GM12878 (cell line): ENCODE data around the gene PIGBOS1. TPM values are rescaled to one million over a fixed set of nuclear protein-coding genes. Genes with fewer than 3 reads are reported as not detected.

Experiments used
- ATAC-seq: fragments of 200-7000 bp; cut with Tn5 transposase; 3 replicates; pipeline ENCODE4 v1.9.1; 2020; ENCODE audit warnings: mild to moderate bottlenecking, moderate library complexity
- BruUV-seq: library from RNA; stranded (reverse); fragments of 400-500 nt; replicated peaks from 2 replicates; lab custom pipeline; 2021; lab: Mats Ljungman, UMichigan
- CTCF ChIA-PET: fragments of 300-600 bp; sonication (Branson Sonifier 250); formaldehyde crosslinking; extraction: SDS; loops from one replicate; lab custom pipeline; 2021; ENCODE audit warnings: inconsistent platforms; lab: Yijun Ruan, JAX
- POLR2A ChIA-PET: fragments of 350-600 bp; formaldehyde crosslinking; extraction: SDS; loops from one replicate; lab custom pipeline; 2021; ENCODE audit warnings: inconsistent platforms; lab: Charles Lee
- RAD21 ChIA-PET: fragments of 300-600 bp; sonication (Branson Sonifier 250); formaldehyde crosslinking; loops from one replicate; lab custom pipeline; 2023; ENCODE audit warnings: antibody characterized with exemption; ENCODE audit not compliant: unreplicated experiment; lab: Charles Lee
- SMC1A ChIA-PET: fragments of 300-600 bp; sonication (Branson Sonifier 250); formaldehyde crosslinking; loops from one replicate; lab custom pipeline; 2023; ENCODE audit not compliant: unreplicated experiment, uncharacterized antibody; lab: Charles Lee
- DNase-seq: peaks from one replicate; pipeline ENCODE4 v3.0.0-alpha.2; 2011; ENCODE audit warnings: low read depth, low spot score
- FAIRE-seq: peaks from 3 replicates; lab custom pipeline; 2011; peaks lifted over from hg19 to GRCh38; lab: Jason Lieb, UNC
- H2AFZ ChIP-seq: 2 replicates; pipeline ENCODE4 v1.6.0; 2011; ENCODE audit warnings: low read depth, low read length, control low read depth; ENCODE audit not compliant: control insufficient read depth
- H3K27ac ChIP-seq: 2 replicates; pipeline ENCODE4 v1.5.1; 2011; ENCODE audit warnings: control low read depth; ENCODE audit not compliant: control insufficient read depth, insufficient read depth
- H3K27me3 ChIP-seq, 2 experiments: replicated peaks in 1 of 2; 2 replicates each; pipeline versions ENCODE4 v1.6.0 to v1.6.1; 2011; ENCODE audit warnings: low read length in 1 of 2; ENCODE audit not compliant: control insufficient read depth in 2 of 2, insufficient read depth in 2 of 2
- H3K36me3 ChIP-seq, 2 experiments: 2 replicates each; pipeline ENCODE4 v1.5.1; 2011; ENCODE audit warnings: low read length in 1 of 2; ENCODE audit not compliant: control insufficient read depth in 2 of 2, insufficient read depth in 2 of 2
- H3K4me1 ChIP-seq: 2 replicates; pipeline ENCODE4 v1.6.1; 2011; ENCODE audit warnings: mild to moderate bottlenecking, low read length, moderate library complexity, mixed read lengths; ENCODE audit not compliant: control insufficient read depth, insufficient read depth
- H3K4me2 ChIP-seq: 2 replicates; pipeline ENCODE4 v1.6.0; 2011; ENCODE audit warnings: control low read depth; ENCODE audit not compliant: control insufficient read depth, insufficient read depth
- H3K4me3 ChIP-seq: fragments of 200-600 bp; sonication (generic); 2 replicates; pipeline ENCODE4 v1.5.1; 2016
- H3K79me2 ChIP-seq: 2 replicates; pipeline ENCODE4 v1.6.0; 2011; ENCODE audit warnings: low read length; ENCODE audit not compliant: control insufficient read depth, insufficient read depth
- H3K9ac ChIP-seq: 2 replicates; pipeline ENCODE4 v1.8.0; 2011; ENCODE audit warnings: low read length, control low read depth, mixed read lengths; ENCODE audit not compliant: control insufficient read depth, insufficient read depth
- H3K9me3 ChIP-seq: replicated peaks from 3 replicates; pipeline ENCODE4 v1.5.1; 2011; ENCODE audit warnings: mild to moderate bottlenecking, low read length; ENCODE audit not compliant: control insufficient read depth, insufficient read depth
- H4K20me1 ChIP-seq: 2 replicates; pipeline ENCODE4 v1.6.0; 2011; ENCODE audit not compliant: control insufficient read depth, insufficient read depth
- CHD1 ChIP-seq: IDR thresholded peaks from 2 replicates; pipeline ENCODE4 v1.6.1; 2012; ENCODE audit warnings: low read depth, low read length, improper control_type of control experiment
- CREM ChIP-seq: IDR thresholded peaks from 2 replicates; pipeline ENCODE4 v1.6.1; 2014; ENCODE audit warnings: antibody characterized with exemption, low read depth
- KAT2A ChIP-seq: conservative IDR thresholded peaks from 2 replicates; pipeline ENCODE4 v1.6.1; 2011; ENCODE audit warnings: low read depth, low read length; ENCODE audit not compliant: control insufficient read depth
- LARP7 ChIP-seq: fragments of 450-650 bp; IDR thresholded peaks from 2 replicates; pipeline ENCODE4 v1.6.1; 2017; ENCODE audit warnings: mild to moderate bottlenecking
- POLR2A ChIP-seq: IDR thresholded peaks from 2 replicates; pipeline ENCODE4 v1.6.1; 2011; ENCODE audit warnings: low read depth, mild to moderate bottlenecking, low read length
- RAD21 ChIP-seq: IDR thresholded peaks from 2 replicates; pipeline ENCODE4 v1.6.1; 2011; ENCODE audit warnings: mild to moderate bottlenecking, low read depth, low read length, moderate library complexity; ENCODE audit not compliant: insufficient read depth
- SMARCA5 ChIP-seq: fragments of 450-650 bp; IDR thresholded peaks from 2 replicates; pipeline ENCODE4 v1.6.1; 2017; ENCODE audit warnings: mild to moderate bottlenecking
- SP1 ChIP-seq: IDR thresholded peaks from one replicate; pipeline ENCODE4 v1.6.1; 2011; ENCODE audit warnings: low read depth, low read length
- ZNF207 ChIP-seq: fragments of 450-650 bp; IDR thresholded peaks from 2 replicates; pipeline ENCODE4 v1.6.1; 2014; ENCODE audit warnings: antibody characterized with exemption, mild to moderate bottlenecking, borderline replicate concordance
- WGBS: methylation state at CpG from one replicate; pipeline ENCODE4 v1.1.6; 2016; ENCODE audit warnings: low lambda C conversion rate; ENCODE audit not compliant: insufficient replicate concordance, insufficient coverage; ENCODE audit errors: missing lambda C conversion rate; 5-methylcytosine and 5-hydroxymethylcytosine counted together
- in situ Hi-C: fragments of 300-500 bp; cut with MboI; formaldehyde crosslinking; loops from 9 replicates; pipeline ENCODE4 v1.14.3; 2018; ENCODE audit warnings: mixed read lengths
- intact Hi-C: fragments of 100-400 bp; cut with micrococcal nuclease; formaldehyde crosslinking; loops from one replicate; pipeline ENCODE4 v1.14.2; 2022; ENCODE audit not compliant: unreplicated experiment
- polyA plus RNA-seq, 11 experiments: library from polyadenylated mRNA; depleted of rRNA in 4 of 11; unstranded in 6 of 11; stranded (reverse) in 5 of 11; fragments of >200 nt; fragmentation: Nextera tagmentation in 4 of 11; fragmentation: Illumina TruSeq in 1 of 11; extraction: Ambion mirVana in 4 of 11; extraction: Trizol in 1 of 11; gene quantifications; 1 replicate in 1 of 11; 2 replicates in 10 of 11; pipeline versions ENCODE4 v1.2.1 to v1.2.3, GENCODE V29; 2011 to 2016; ENCODE audit warnings: inconsistent platforms in 2 of 11, missing spikeins in 2 of 11, low read depth in 1 of 11
- total RNA-seq, 4 experiments: library from RNA; depleted of rRNA in 3 of 4; stranded (reverse); fragments of >200 nt in 3 of 4; fragmentation: Illumina TruSeq in 1 of 4; extraction: Trizol in 1 of 4; gene quantifications; 2 replicates each; pipeline versions ENCODE4 v1.2.1 to v1.2.3, GENCODE V29; 2013 to 2021
- TF ChIP-seq, protein P1 (sequence below): fragments of 450-650 bp; formaldehyde crosslinking; IDR thresholded peaks from 2 replicates; pipeline ENCODE4 v1.4.0; 2020; ENCODE audit warnings: mild to moderate bottlenecking, moderate library complexity
- TF ChIP-seq, protein P2 (sequence below): IDR thresholded peaks from 2 replicates; pipeline ENCODE4 v1.6.1; 2011; ENCODE audit warnings: low read depth, mild to moderate bottlenecking, low read length, moderate library complexity, borderline replicate concordance; ENCODE audit errors: extremely low read depth

Gene PIGBOS1
- total and polyA plus RNA-seq, 10 of the 15 experiments (the other 5 are each of a cell fraction or from before 2014, with no cell fraction given) = 7.1 to 24.7 (median 10.2) TPM

DNA sequence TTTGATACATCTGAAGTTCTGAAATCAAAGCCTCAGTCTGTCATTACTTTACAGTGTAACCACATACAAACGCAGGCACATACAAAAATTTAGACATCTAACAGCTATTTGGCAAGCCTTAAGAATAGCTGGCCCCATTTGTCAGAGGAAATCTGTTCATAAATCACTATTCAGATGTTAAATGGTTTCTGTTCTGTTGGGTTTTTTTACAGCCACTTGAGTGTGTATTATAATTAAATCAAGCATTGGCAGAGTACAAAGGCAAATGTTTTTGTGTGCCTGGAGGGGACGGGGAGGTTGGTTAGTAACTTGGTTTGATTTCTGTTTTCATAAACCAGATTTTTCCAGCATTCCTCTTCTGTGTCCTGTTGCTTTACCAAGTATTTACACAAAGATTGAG, 24.2 kb upstream of the PIGBOS1 start:
- Histone ChIP-seq H3K27me3 (no peaks in the 10 kb centered on the region), H2AFZ (no peak overlapping the region), H3K9ac (no peak overlapping the region), H3K27ac (no peak overlapping the region), H3K4me2 (no peak overlapping the region), H3K36me3 (peaks cover 0 to 16% of the 10 kb centered on the region in 2 experiments; a peak in 2 of 4 replicates), H4K20me1 (no peaks in the 10 kb centered on the region), H3K79me2 (no peaks in the 10 kb centered on the region), H3K4me1 (no peaks in the 10 kb centered on the region), H3K4me3 (no peak overlapping the region), H3K9me3 (no peaks in the 10 kb centered on the region)
- ChIA-PET POLR2A (no interaction called here), CTCF (interaction anchor here (1.0 kb wide), 1 partner anchor 92 kb away, joined by 3 read pairs; no protein-coding TSS in a partner anchor), SMC1A (no interaction called here), RAD21 (no interaction called here)
- FAIRE-seq = no peak
- no peak for ATAC-seq
- in situ Hi-C loops (no loop called here), intact Hi-C loops (no loop called here)
- 100% methylated on average over 2 of the region's 2 CpGs for WGBS
- BruUV-seq = no TSS peak
- TF ChIP-seq LARP7 (no peak), POLR2A (no peak), RAD21 (no peak), SMARCA5 (no peak), KAT2A (no peak), CHD1 (no peak), CREM (no peak), SP1 (no peak), ZNF207 (no peak)
- TF ChIP-seq, protein P1, sequence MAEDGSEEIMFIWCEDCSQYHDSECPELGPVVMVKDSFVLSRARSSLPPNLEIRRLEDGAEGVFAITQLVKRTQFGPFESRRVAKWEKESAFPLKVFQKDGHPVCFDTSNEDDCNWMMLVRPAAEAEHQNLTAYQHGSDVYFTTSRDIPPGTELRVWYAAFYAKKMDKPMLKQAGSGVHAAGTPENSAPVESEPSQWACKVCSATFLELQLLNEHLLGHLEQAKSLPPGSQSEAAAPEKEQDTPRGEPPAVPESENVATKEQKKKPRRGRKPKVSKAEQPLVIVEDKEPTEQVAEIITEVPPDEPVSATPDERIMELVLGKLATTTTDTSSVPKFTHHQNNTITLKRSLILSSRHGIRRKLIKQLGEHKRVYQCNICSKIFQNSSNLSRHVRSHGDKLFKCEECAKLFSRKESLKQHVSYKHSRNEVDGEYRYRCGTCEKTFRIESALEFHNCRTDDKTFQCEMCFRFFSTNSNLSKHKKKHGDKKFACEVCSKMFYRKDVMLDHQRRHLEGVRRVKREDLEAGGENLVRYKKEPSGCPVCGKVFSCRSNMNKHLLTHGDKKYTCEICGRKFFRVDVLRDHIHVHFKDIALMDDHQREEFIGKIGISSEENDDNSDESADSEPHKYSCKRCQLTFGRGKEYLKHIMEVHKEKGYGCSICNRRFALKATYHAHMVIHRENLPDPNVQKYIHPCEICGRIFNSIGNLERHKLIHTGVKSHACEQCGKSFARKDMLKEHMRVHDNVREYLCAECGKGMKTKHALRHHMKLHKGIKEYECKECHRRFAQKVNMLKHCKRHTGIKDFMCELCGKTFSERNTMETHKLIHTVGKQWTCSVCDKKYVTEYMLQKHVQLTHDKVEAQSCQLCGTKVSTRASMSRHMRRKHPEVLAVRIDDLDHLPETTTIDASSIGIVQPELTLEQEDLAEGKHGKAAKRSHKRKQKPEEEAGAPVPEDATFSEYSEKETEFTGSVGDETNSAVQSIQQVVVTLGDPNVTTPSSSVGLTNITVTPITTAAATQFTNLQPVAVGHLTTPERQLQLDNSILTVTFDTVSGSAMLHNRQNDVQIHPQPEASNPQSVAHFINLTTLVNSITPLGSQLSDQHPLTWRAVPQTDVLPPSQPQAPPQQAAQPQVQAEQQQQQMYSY (CRISPR knock-in tag) = no peak
- TF ChIP-seq, protein P2, sequence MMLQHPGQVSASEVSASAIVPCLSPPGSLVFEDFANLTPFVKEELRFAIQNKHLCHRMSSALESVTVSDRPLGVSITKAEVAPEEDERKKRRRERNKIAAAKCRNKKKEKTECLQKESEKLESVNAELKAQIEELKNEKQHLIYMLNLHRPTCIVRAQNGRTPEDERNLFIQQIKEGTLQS = no peak
- no peak for DNase-seq
